Mammary epithelial cell (primary cell): ENCODE data around the gene NEDD8.

Source experiments
- CTCF ChIP-seq, 2 donors: IDR thresholded peaks in 1 of 2; conservative IDR thresholded peaks in 1 of 2; 2 replicates each; pipeline ENCODE4 v1.5.1; 2011 to 2012; ENCODE audit warnings: inconsistent platforms in 2 of 2, low read length in 2 of 2, mild to moderate bottlenecking in 2 of 2, control low read depth in 1 of 2, low read depth in 1 of 2; ENCODE audit not compliant: insufficient read depth in 1 of 2; ENCODE audit errors: extremely low read depth in 1 of 2
- EZH2 ChIP-seq: IDR thresholded peaks from 2 replicates; pipeline ENCODE4 v1.6.1; 2012; ENCODE audit warnings: low read length, inconsistent platforms, borderline replicate concordance

GRCh38 chr14:24219521-24219920, 12.6 kb downstream of the NEDD8 start:
- TF ChIP-seq CTCF (conservative IDR thresholded peaks at IDR 0.05 in 1 of 2, IDR thresholded peaks at IDR 0.05 in 1 of 2; ENCODE audit: extremely low read depth in 1 of 2, insufficient read depth in 1 of 2, low read depth in 1 of 2, low read length in 2 of 2) (no peak), EZH2 (no peak)
